Stomach smooth muscle (tissue), 2 donors: ENCODE measurements around the gene KRTAP12-2.
"Not testable (repeated sequence)": the region's sequence is repeated elsewhere in the genome, so short reads cannot be mapped to it uniquely, and the experiment has no call there.

Experiments
- H3K27ac ChIP-seq: one replicate; pipeline ENCODE4 v1.7.0; 2013; ENCODE audit warnings: mild to moderate bottlenecking, low read length, inconsistent platforms
- H3K27me3 ChIP-seq, 2 donors: one replicate each; pipeline ENCODE4 v1.7.0; 2013; ENCODE audit warnings: low read length in 2 of 2; ENCODE audit not compliant: insufficient read depth in 2 of 2, control insufficient read depth in 1 of 2
- H3K36me3 ChIP-seq, 2 donors: one replicate each; pipeline ENCODE4 v1.7.0; 2013; ENCODE audit warnings: low read length in 2 of 2; ENCODE audit not compliant: control insufficient read depth in 2 of 2, insufficient read depth in 2 of 2
- H3K4me1 ChIP-seq: one replicate; pipeline ENCODE4 v1.7.0; 2013; ENCODE audit warnings: low read length; ENCODE audit not compliant: control insufficient read depth, insufficient read depth
- H3K4me3 ChIP-seq, 2 donors: one replicate each; pipeline ENCODE4 v1.7.0; 2013; ENCODE audit warnings: low read length in 2 of 2
- H3K9ac ChIP-seq, 2 donors: one replicate each; pipeline ENCODE4 v1.7.0; 2013; ENCODE audit warnings: low read length in 2 of 2, mild to moderate bottlenecking in 1 of 2
- H3K9me3 ChIP-seq, 2 donors: one replicate each; pipeline ENCODE4 v1.7.0; 2013; ENCODE audit warnings: low read length in 2 of 2; ENCODE audit not compliant: control insufficient read depth in 2 of 2
- donor health status: healthy.
- donor health status: Pancreatic carcinoma.

Gene KRTAP12-2

GRCh38 chr21:44681861-44682579 is 15.3 kb upstream of the KRTAP12-2 start, which contains the start of gene KRTAP12-1:
TSS of gene KRTAP12-1 (minus strand) at chr21:44682163. CDS start at chr21:44682123, 40 bp downstream.
- Histone ChIP-seq H3K27me3 (peaks cover 0 to 2% of the 10 kb centered on the region in 2 donors), H3K9ac (no peak within 1 kb of the TSS), H3K36me3 (no peaks in the 10 kb centered on the region), H3K4me3 (no peak within 1 kb of the TSS), H3K27ac (no peak within 1 kb of the TSS), H3K9me3 (no peaks in the 10 kb centered on the region), H3K4me1 (no peaks in the 10 kb centered on the region)

GRCh38 chr21:44681152-44681551 is 14.4 kb upstream of the KRTAP12-2 start:
- H3K36me3 ChIP-seq: no peaks in the 10 kb centered on the region
- H3K27me3 ChIP-seq: peaks cover 0 to 2% of the 10 kb centered on the region in 2 donors

GRCh38 chr21:44677881-44678280 is 11.2 kb upstream of the KRTAP12-2 start:
- no peaks in the 10 kb centered on the region for H3K36me3 ChIP-seq
- H3K27ac ChIP-seq: no peak overlapping the region
- no peak overlapping the region for H3K4me3 ChIP-seq
- H3K27me3 ChIP-seq: peaks cover 0 to 2% of the 10 kb centered on the region in 2 donors
- no peaks in the 10 kb centered on the region for H3K4me1 ChIP-seq
- H3K9ac ChIP-seq: no peak overlapping the region
- peaks cover 0 to 3% of the 10 kb centered on the region in 2 donors for H3K9me3 ChIP-seq

More at GRCh38 chr21:44681152-44681551, 14.4 kb upstream of the KRTAP12-2 start:
- Histone ChIP-seq H3K27ac (no peak overlapping the region), H3K4me1 (no peaks in the 10 kb centered on the region), H3K9ac (no peak overlapping the region), H3K4me3 (no peak overlapping the region), H3K9me3 (no peaks in the 10 kb centered on the region)

- H3K4me3 ChIP-seq: no peak overlapping the region
- no peaks in the 10 kb centered on the region for H3K4me1 ChIP-seq
- peaks cover 4 to 14% of the 10 kb centered on the region in 2 donors for H3K9me3 ChIP-seq
- H3K27me3 ChIP-seq: peaks cover 0 to 3% of the 10 kb centered on the region in 2 donors
- no peak overlapping the region for H3K9ac ChIP-seq
- H3K27ac ChIP-seq: no peak overlapping the region
- H3K36me3 ChIP-seq: no peaks in the 10 kb centered on the region
These were observed 5.2 kb upstream of the KRTAP12-2 start for GRCh38 chr21:44671911-44672310.

- no peaks in the 10 kb centered on the region for H3K4me1 ChIP-seq
- no peak overlapping the region for H3K27ac ChIP-seq
- peaks cover 0 to 5% of the 10 kb centered on the region in 2 donors for H3K27me3 ChIP-seq
- H3K4me3 ChIP-seq: no peak overlapping the region
- H3K9me3 ChIP-seq: peaks cover 4 to 14% of the 10 kb centered on the region in 2 donors
- no peak overlapping the region for H3K9ac ChIP-seq
- H3K36me3 ChIP-seq: no peaks in the 10 kb centered on the region
These were observed 4.1 kb upstream of the KRTAP12-2 start for GRCh38 chr21:44670642-44671432.

GRCh38 chr21:44667612-44668011 is 885 bp upstream of the KRTAP12-2 start:
- Histone ChIP-seq H3K27ac (no peak overlapping the region), H3K9ac (no peak overlapping the region), H3K9me3 (peaks cover 3 to 11% of the 10 kb centered on the region in 2 donors), H3K4me1 (no peaks in the 10 kb centered on the region), H3K36me3 (no peaks in the 10 kb centered on the region), H3K27me3 (peaks cover 0 to 7% of the 10 kb centered on the region in 2 donors), H3K4me3 (no peak overlapping the region)

- Histone ChIP-seq H3K4me1 (no peaks in the 10 kb centered on the region), H3K9me3 (peaks cover 0 to 4% of the 10 kb centered on the region in 2 donors), H3K4me3 (no peak overlapping the region), H3K27me3 (peaks cover 0 to 4% of the 10 kb centered on the region in 2 donors), H3K9ac (no peak overlapping the region), H3K27ac (no peak overlapping the region), H3K36me3 (no peaks in the 10 kb centered on the region)
These were observed 2.0 kb downstream of the KRTAP12-2 start for GRCh38 chr21:44664691-44665090.

DNA sequence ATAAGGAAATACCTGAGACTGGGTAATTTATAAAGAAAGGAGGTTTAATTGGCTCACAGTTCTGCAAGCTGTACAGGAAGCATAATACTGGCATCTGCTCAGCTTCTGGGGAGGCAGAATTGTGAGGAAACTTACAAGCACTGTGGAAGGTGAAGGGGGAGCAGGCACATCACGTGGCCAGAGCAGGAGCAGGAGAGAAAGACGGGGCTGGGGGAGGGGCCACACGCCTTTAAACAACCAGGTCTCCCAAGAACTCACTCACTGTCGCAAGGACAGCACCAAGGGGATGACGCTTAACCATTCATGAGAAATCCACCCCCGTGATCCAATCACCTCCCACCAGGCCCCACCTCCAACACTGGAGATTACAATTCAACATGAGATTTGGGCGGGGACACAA is 5.2 kb downstream of the KRTAP12-2 start:
- H3K4me3 ChIP-seq, H3K9me3 ChIP-seq, H3K9ac ChIP-seq, H3K4me1 ChIP-seq, H3K27me3 ChIP-seq, H3K27ac ChIP-seq, H3K36me3 ChIP-seq: not testable (repeated sequence)

- Histone ChIP-seq H3K9ac (no peak overlapping the region), H3K27me3 (peaks cover 4% of the 10 kb centered on the region in 2 donors), H3K4me3 (no peak overlapping the region), H3K27ac (no peak overlapping the region), H3K4me1 (peaks cover 2% of the 10 kb centered on the region), H3K9me3 (peaks cover 2 to 5% of the 10 kb centered on the region in 2 donors), H3K36me3 (no peaks in the 10 kb centered on the region)
These were observed 7.7 kb downstream of the KRTAP12-2 start for GRCh38 chr21:44658913-44659595.

DNA sequence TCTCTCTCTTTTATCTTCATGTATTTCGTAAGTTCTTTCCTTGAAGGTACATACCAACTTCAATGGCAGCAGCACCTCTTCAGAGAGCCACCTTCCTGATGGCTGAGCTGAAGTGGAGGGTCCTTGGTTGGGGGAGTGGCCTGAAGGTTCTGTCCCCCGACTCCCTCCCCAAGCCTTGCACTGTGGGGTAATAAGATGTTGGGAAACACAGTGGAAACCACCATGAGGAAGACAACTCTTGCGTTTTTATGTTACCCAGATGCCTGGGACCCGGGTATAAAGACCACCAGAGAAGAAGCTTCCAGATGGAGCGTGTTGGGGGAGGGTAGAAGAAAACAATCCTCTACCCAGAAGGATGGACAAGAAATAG is 8.2 kb downstream of the KRTAP12-2 start:
- no peak overlapping the region for H3K27ac ChIP-seq

More for the DNA sequence above, 8.2 kb downstream of the KRTAP12-2 start:
- Histone ChIP-seq H3K4me1 (peaks cover 2% of the 10 kb centered on the region), H3K27me3 (peaks cover 4 to 6% of the 10 kb centered on the region in 2 donors), H3K9ac (no peak overlapping the region), H3K9me3 (peaks cover 2 to 5% of the 10 kb centered on the region in 2 donors), H3K36me3 (no peaks in the 10 kb centered on the region), H3K4me3 (no peak overlapping the region)
